H1 (cell line): ENCODE measurements around the gene MAP4. TPM values are rescaled to one million over a fixed set of nuclear protein-coding genes. Genes with fewer than 3 reads are reported as not detected.

ENCODE experiments used
- CTCF ChIA-PET: fragments of 300-600 bp; sonication (Branson Sonifier 250); formaldehyde crosslinking; loops from one replicate; lab custom pipeline; 2021; ENCODE audit not compliant: partially characterized antibody; lab: Charles Lee
- POLR2A ChIA-PET: fragments of 300-600 bp; sonication (Branson Sonifier 250); formaldehyde crosslinking; loops from one replicate; lab custom pipeline; 2021; ENCODE audit warnings: inconsistent platforms; ENCODE audit not compliant: partially characterized antibody; lab: Charles Lee
- DNase-seq, 2 experiments: peaks; one replicate each; pipeline versions ENCODE4 v3.0.0 to v3.0.0-alpha.2; 2010 to 2022; ENCODE audit warnings: low spot score in 2 of 2, low read depth in 1 of 2, mixed read lengths in 1 of 2
- FAIRE-seq: peaks from 2 replicates; lab custom pipeline; 2011; peaks lifted over from hg19 to GRCh38; lab: Jason Lieb, UNC
- H2AFZ ChIP-seq: 2 replicates; pipeline ENCODE4 v1.8.1; 2012; ENCODE audit warnings: low read length, inconsistent platforms
- H2AK5ac ChIP-seq: 2 replicates; pipeline ENCODE4 v1.6.1; 2013; ENCODE audit warnings: low read depth, low read length
- H2BK120ac ChIP-seq: replicated peaks from 2 replicates; pipeline ENCODE3; 2013; ENCODE audit warnings: low read depth, low read length, inconsistent platforms
- H2BK12ac ChIP-seq: 2 replicates; pipeline ENCODE4 v1.6.1; 2013; ENCODE audit warnings: low read depth, low read length
- H2BK15ac ChIP-seq: 2 replicates; pipeline ENCODE4 v1.6.1; 2013; ENCODE audit warnings: low read length
- H2BK20ac ChIP-seq: 2 replicates; pipeline ENCODE4 v1.6.1; 2013; ENCODE audit warnings: low read length
- H2BK5ac ChIP-seq: 2 replicates; pipeline ENCODE4 v1.6.1; 2013; ENCODE audit warnings: low read depth, low read length
- H3K14ac ChIP-seq: 2 replicates; pipeline ENCODE4 v1.6.1; 2013; ENCODE audit warnings: inconsistent platforms; ENCODE audit not compliant: insufficient read length
- H3K18ac ChIP-seq: 2 replicates; pipeline ENCODE4 v1.6.1; 2013; ENCODE audit warnings: low read length; ENCODE audit errors: extremely low read depth
- H3K23ac ChIP-seq: 2 replicates; pipeline ENCODE4 v1.6.1; 2013; ENCODE audit warnings: inconsistent platforms; ENCODE audit not compliant: insufficient read length
- H3K23me2 ChIP-seq: 2 replicates; pipeline ENCODE4 v1.6.1; 2013; ENCODE audit warnings: low read depth, low read length
- H3K27ac ChIP-seq: 2 replicates; pipeline ENCODE4 v1.6.1; 2011; ENCODE audit warnings: low read depth, low read length, inconsistent platforms
- H3K27me3 ChIP-seq, 4 experiments: replicated peaks in 1 of 4; 1 replicate in 1 of 4; 2 replicates in 3 of 4; pipeline versions ENCODE4 v1.6.1 to v1.8.1; 2011 to 2013; ENCODE audit warnings: low read length in 3 of 4, mild to moderate bottlenecking in 3 of 4, inconsistent platforms in 2 of 4, mixed read lengths in 2 of 4, moderate library complexity in 1 of 4; ENCODE audit not compliant: control insufficient read depth in 3 of 4, insufficient read depth in 3 of 4; ENCODE audit errors: extremely low read depth in 1 of 4
- H3K36me3 ChIP-seq, 4 experiments: 2 replicates each; pipeline versions ENCODE4 v1.6.1 to v1.8.1; 2011 to 2013; ENCODE audit warnings: mild to moderate bottlenecking in 4 of 4, low read length in 3 of 4, moderate library complexity in 2 of 4, control low read depth in 1 of 4, inconsistent platforms in 1 of 4; ENCODE audit not compliant: insufficient read depth in 4 of 4, control insufficient read depth in 2 of 4
- H3K4ac ChIP-seq: replicated peaks from 2 replicates; pipeline ENCODE3; 2013; ENCODE audit warnings: low read length, low read depth, mixed read lengths, inconsistent platforms; ENCODE audit not compliant: insufficient read length
- H3K4me1 ChIP-seq, 4 experiments: replicated peaks in 1 of 4; 1 replicate in 1 of 4; 2 replicates in 3 of 4; pipeline versions ENCODE4 v1.6.1 to v1.8.1; 2011 to 2013; ENCODE audit warnings: low read length in 3 of 4, inconsistent platforms in 2 of 4, mixed read lengths in 1 of 4; ENCODE audit not compliant: insufficient read depth in 4 of 4, control insufficient read depth in 3 of 4
- H3K4me2 ChIP-seq, 2 experiments: 2 replicates each; pipeline versions ENCODE4 v1.6.1 to v1.8.1; 2011 to 2013; ENCODE audit warnings: low read depth in 2 of 2, low read length in 2 of 2, control low read depth in 1 of 2, inconsistent platforms in 1 of 2, mild to moderate bottlenecking in 1 of 2; ENCODE audit not compliant: insufficient read depth in 1 of 2
- H3K4me3 ChIP-seq, 4 experiments: fragments of 200-600, 300-600 bp in 1 of 4; sonication (generic), shearing (Covaris generic), sonication (Bioruptor Twin) in 1 of 4; 2 replicates each; pipeline versions ENCODE4 v1.5.1 to v1.8.1; 2011 to 2016; ENCODE audit warnings: low read length in 4 of 4, low read depth in 3 of 4, control low read depth in 2 of 4, inconsistent platforms in 2 of 4, mild to moderate bottlenecking in 2 of 4, mixed read lengths in 1 of 4, moderate library complexity in 1 of 4; ENCODE audit not compliant: insufficient read depth in 2 of 4; ENCODE audit errors: extremely low read depth in 1 of 4
- H3K56ac ChIP-seq: replicated peaks from 2 replicates; pipeline ENCODE3; 2013; ENCODE audit warnings: low read depth, mild to moderate bottlenecking, mixed read lengths, low read length, inconsistent platforms; ENCODE audit not compliant: insufficient read length
- H3K79me1 ChIP-seq: 2 replicates; pipeline ENCODE4 v1.6.1; 2013; ENCODE audit warnings: low read depth, low read length, control low read depth
- H3K79me2 ChIP-seq, 2 experiments: 2 replicates each; pipeline versions ENCODE4 v1.6.1 to v1.8.1; 2012 to 2013; ENCODE audit warnings: low read length in 2 of 2, mild to moderate bottlenecking in 2 of 2, inconsistent platforms in 1 of 2; ENCODE audit not compliant: insufficient read depth in 2 of 2, control insufficient read depth in 1 of 2
- H3K9ac ChIP-seq, 4 experiments: replicated peaks in 1 of 4; 1 replicate in 1 of 4; 2 replicates in 3 of 4; pipeline versions ENCODE4 v1.6.1 to v1.8.1; 2011 to 2013; ENCODE audit warnings: low read depth in 3 of 4, low read length in 3 of 4, control low read depth in 2 of 4, mild to moderate bottlenecking in 2 of 4, moderate library complexity in 2 of 4, inconsistent platforms in 1 of 4; ENCODE audit errors: extremely low read depth in 1 of 4
- H3K9me3 ChIP-seq, 2 experiments: 2 replicates each; pipeline versions ENCODE4 v1.6.1 to v1.8.1; 2012 to 2013; ENCODE audit warnings: mild to moderate bottlenecking in 2 of 2, moderate library complexity in 2 of 2, control low read depth in 1 of 2, inconsistent platforms in 1 of 2, low read depth in 1 of 2, low read length in 1 of 2, mixed read lengths in 1 of 2; ENCODE audit not compliant: insufficient read depth in 2 of 2
- H4K20me1 ChIP-seq, 2 experiments: replicated peaks in 1 of 2; 2 replicates each; pipeline versions ENCODE3 to v1.8.1; 2011 to 2013; ENCODE audit warnings: inconsistent platforms in 2 of 2, low read length in 2 of 2, mild to moderate bottlenecking in 1 of 2; ENCODE audit not compliant: insufficient read depth in 2 of 2, control insufficient read depth in 1 of 2
- H4K5ac ChIP-seq: 2 replicates; pipeline ENCODE4 v1.6.1; 2013; ENCODE audit warnings: low read length, low read depth, mixed read lengths, inconsistent platforms; ENCODE audit not compliant: insufficient read length
- H4K8ac ChIP-seq: 2 replicates; pipeline ENCODE4 v1.8.0; 2013; ENCODE audit warnings: mild to moderate bottlenecking, moderate library complexity, low read length, inconsistent platforms; ENCODE audit not compliant: insufficient read depth; ENCODE audit errors: extremely low read depth
- H4K91ac ChIP-seq: replicated peaks from 2 replicates; pipeline ENCODE3; 2013; ENCODE audit warnings: low read length, mixed read lengths, inconsistent platforms; ENCODE audit not compliant: insufficient read length
- ASH2L ChIP-seq: fragments of 200-600, 300-600 bp; sonication (generic); IDR thresholded peaks from one replicate; pipeline ENCODE4 v1.7.1; 2017; ENCODE audit warnings: low read length
- ATF3 ChIP-seq: IDR thresholded peaks from 2 replicates; pipeline ENCODE4 v1.6.1; 2011; ENCODE audit warnings: low read depth, mild to moderate bottlenecking, low read length; ENCODE audit not compliant: insufficient read depth
- BACH1 ChIP-seq: IDR thresholded peaks from 2 replicates; pipeline ENCODE4 v1.6.1; 2012; ENCODE audit warnings: low read length, improper control_type of control experiment
- BCL11A ChIP-seq, 2 experiments: IDR thresholded peaks; one replicate each; pipeline ENCODE4 v1.6.1; 2011; ENCODE audit warnings: low read depth in 2 of 2, low read length in 2 of 2, mild to moderate bottlenecking in 2 of 2
- CHD2 ChIP-seq: IDR thresholded peaks from 2 replicates; pipeline ENCODE4 v1.6.1; 2012; ENCODE audit warnings: low read length, improper control_type of control experiment
- GABPA ChIP-seq: IDR thresholded peaks from 2 replicates; pipeline ENCODE4 v1.6.1; 2011; ENCODE audit warnings: mild to moderate bottlenecking, low read length, moderate library complexity, borderline replicate concordance; ENCODE audit not compliant: insufficient read depth
- HDAC6 ChIP-seq: IDR thresholded peaks from one replicate; pipeline ENCODE4 v1.7.1; 2012; ENCODE audit warnings: low read depth, mild to moderate bottlenecking, inconsistent platforms, low read length, moderate library complexity
- JUND ChIP-seq: IDR thresholded peaks from 2 replicates; pipeline ENCODE4 v1.6.1; 2011; ENCODE audit warnings: mild to moderate bottlenecking, improper control_type of control experiment, low read length
- PHF8 ChIP-seq: fragments of 200-600 bp; sonication (generic); conservative IDR thresholded peaks from 2 replicates; pipeline ENCODE4 v1.7.1; 2012; ENCODE audit warnings: low read depth, mild to moderate bottlenecking, inconsistent platforms, low read length, moderate library complexity
- RBBP5 ChIP-seq: IDR thresholded peaks from 2 replicates; pipeline ENCODE4 v1.7.1; 2012; ENCODE audit warnings: low read depth, mild to moderate bottlenecking, inconsistent platforms, low read length, moderate library complexity, borderline replicate concordance
- RFX5 ChIP-seq: IDR thresholded peaks from 2 replicates; pipeline ENCODE4 v1.6.1; 2011; ENCODE audit warnings: low read depth, low read length, improper control_type of control experiment, borderline replicate concordance
- SP2 ChIP-seq: IDR thresholded peaks from 2 replicates; pipeline ENCODE4 v1.6.1; 2012; ENCODE audit warnings: mild to moderate bottlenecking, low read length, inconsistent platforms
- SRF ChIP-seq: IDR thresholded peaks from 2 replicates; pipeline ENCODE4 v1.6.1; 2011; ENCODE audit warnings: mild to moderate bottlenecking, low read depth, low read length, moderate library complexity
- USF2 ChIP-seq: IDR thresholded peaks from 2 replicates; pipeline ENCODE4 v1.6.1; 2011; ENCODE audit warnings: low read length, improper control_type of control experiment
- WGBS, 2 experiments: shearing (Covaris generic) in 1 of 2; methylation state at CpG; one replicate each; pipeline versions ENCODE4 v1.1.6 to v1.1.7; 2013 to 2015; ENCODE audit warnings: low lambda C conversion rate in 2 of 2, mixed read lengths in 2 of 2, inconsistent platforms in 1 of 2, low coverage in 1 of 2, missing lambda C conversion rate in 1 of 2; ENCODE audit not compliant: insufficient replicate concordance in 2 of 2, insufficient coverage in 1 of 2, insufficient read length in 1 of 2; ENCODE audit errors: extremely low coverage in 1 of 2, missing lambda C conversion rate in 1 of 2; 5-methylcytosine and 5-hydroxymethylcytosine counted together
- polyA plus RNA-seq, 7 experiments: library from polyadenylated mRNA; depleted of rRNA in 3 of 7; stranded (reverse) in 5 of 7; unstranded in 2 of 7; fragments of >200 nt in 5 of 7; fragments of 200-250 nt in 2 of 7; gene quantifications; 1 replicate in 5 of 7; 2 replicates in 1 of 7; 4 replicates in 1 of 7; pipeline versions ENCODE4 v1.2.1 to v1.2.3, GENCODE V29; 2011 to 2013; ENCODE audit warnings: missing spikeins in 2 of 7, mixed read lengths in 2 of 7
- total RNA-seq: library from RNA; stranded (reverse); fragmentation: NEBNext Ultra II Directional; extraction: Animal tissue kit (Norgen Biotek cat#: 25700); gene quantifications from 2 replicates; pipeline ENCODE4 v1.2.1, GENCODE V29; 2021

MAP4 gene
- total and polyA plus RNA-seq, 2 of the 8 experiments (the other 6 are each of a cell fraction or from before 2014, with no cell fraction given): 67.0 to 179 TPM

GRCh38 chr3:48026098-48026497 lies 9.9 kb upstream of the MAP4 start:
- H2BK120ac ChIP-seq: no peak overlapping the region
- no peak overlapping the region for H4K5ac ChIP-seq
- no peak overlapping the region for H2BK5ac ChIP-seq
- H3K9ac ChIP-seq: no peak overlapping the region
- H2BK12ac ChIP-seq: no peak overlapping the region
- H3K4me3 ChIP-seq: no peak overlapping the region
- H3K4me1 ChIP-seq: peaks cover 0 to 6% (median 1%) of the 10 kb centered on the region in 4 experiments; a peak in 4 of 7 replicates
- no peak overlapping the region for H4K8ac ChIP-seq
- ChIA-PET CTCF (no interaction called here), POLR2A (no interaction called here)
- no peak overlapping the region for H2AFZ ChIP-seq
- no peak overlapping the region for H2BK20ac ChIP-seq
- H3K9me3 ChIP-seq: no peaks in the 10 kb centered on the region
- H3K23me2 ChIP-seq: no peaks in the 10 kb centered on the region
- H3K79me2 ChIP-seq: peaks cover 0 to 63% of the 10 kb centered on the region in 2 experiments; a peak in 3 of 4 replicates
- H3K56ac ChIP-seq: no peak overlapping the region
- no peak overlapping the region for H3K18ac ChIP-seq
- no peak overlapping the region for H2BK15ac ChIP-seq
- no peak for DNase-seq
- H3K23ac ChIP-seq: no peak overlapping the region
- no peak overlapping the region for H3K27ac ChIP-seq
- no peaks in the 10 kb centered on the region for H3K27me3 ChIP-seq
- no peak overlapping the region for H3K4ac ChIP-seq
- no peak for FAIRE-seq
- H3K36me3 ChIP-seq: no peaks in the 10 kb centered on the region
- no peak overlapping the region for H2AK5ac ChIP-seq
- no peak overlapping the region for H3K4me2 ChIP-seq
- peaks cover 4% of the 10 kb centered on the region; the same call in 1 of the 2 replicates for H3K79me1 ChIP-seq
- WGBS, 2 experiments: 85 to 100% methylated on average over 1 to 2 of the region's 2 CpGs
- H3K14ac ChIP-seq: no peak overlapping the region
- H4K20me1 ChIP-seq: peaks cover 0 to 3% of the 10 kb centered on the region in 2 experiments
- H4K91ac ChIP-seq: no peak overlapping the region
- TF ChIP-seq SRF (no peak), SP2 (no peak), JUND (no peak), BCL11A (IDR thresholded peaks at IDR 0.05; ENCODE audit: low read depth in 2 of 2, low read length in 2 of 2) (no peak), RBBP5 (no peak), HDAC6 (no peak), GABPA (no peak), ASH2L (no peak), RFX5 (no peak), BACH1 (no peak), USF2 (no peak), ATF3 (no peak), CHD2 (no peak), PHF8 (no peak)
